PFSK-1 (cell line): ENCODE data around the gene ALMS1.

Experiments
- FOXP2 ChIP-seq: optimal IDR thresholded peaks from 2 replicates; pipeline ENCODE3; 2011; ENCODE audit warnings: borderline replicate concordance, control low read depth, inconsistent platforms; ENCODE audit not compliant: insufficient read depth; ENCODE audit errors: extremely low read length, extremely low read depth
- POLR2AphosphoS5 ChIP-seq: IDR thresholded peaks from 2 replicates; pipeline ENCODE4 v1.6.1; 2012; ENCODE audit warnings: low read depth, mild to moderate bottlenecking, control low read depth, low read length, moderate library complexity
- SIN3A ChIP-seq: IDR thresholded peaks from 2 replicates; pipeline ENCODE4 v1.6.1; 2012; ENCODE audit warnings: mild to moderate bottlenecking, low read length, moderate library complexity, borderline replicate concordance; ENCODE audit not compliant: insufficient read depth
- TAF1 ChIP-seq: IDR thresholded peaks from 2 replicates; pipeline ENCODE4 v1.6.1; 2012; ENCODE audit warnings: low read length, control low read depth, borderline replicate concordance; ENCODE audit not compliant: insufficient read depth
- TF ChIP-seq, protein P1 (sequence below), 2 experiments: IDR thresholded peaks; 2 replicates each; pipeline versions ENCODE4 v1.6.1 to v1.8.0; 2011 to 2012; ENCODE audit warnings: low read depth in 2 of 2, low read length in 2 of 2, control low read depth in 1 of 2, inconsistent platforms in 1 of 2, mild to moderate bottlenecking in 1 of 2, moderate library complexity in 1 of 2; ENCODE audit not compliant: insufficient read depth in 1 of 2

ALMS1 gene

DNA sequence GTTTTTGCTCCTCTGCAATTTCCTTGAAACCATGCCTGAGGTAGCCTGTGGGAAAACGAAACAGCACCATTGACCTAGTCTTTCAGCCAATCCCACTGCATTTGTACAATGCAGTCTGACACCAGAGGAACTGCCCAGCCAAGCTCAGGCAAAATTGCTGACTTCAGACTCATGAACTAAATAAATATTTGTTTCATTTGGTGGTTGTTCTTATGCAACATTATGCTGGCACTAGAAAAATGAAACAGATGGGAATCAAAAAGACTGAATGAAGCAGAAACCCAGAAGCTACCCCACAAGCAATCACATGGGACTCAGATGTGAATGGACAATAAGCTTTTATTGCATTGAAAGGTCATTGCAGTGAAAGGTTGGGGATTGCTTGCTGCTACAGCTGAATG, 254.9 kb downstream of the ALMS1 start:
- TF ChIP-seq FOXP2, result no peak
- TF ChIP-seq SIN3A, result no peak
- TF ChIP-seq TAF1, result no peak
- no peak for TF ChIP-seq POLR2AphosphoS5
- TF ChIP-seq, protein P1, sequence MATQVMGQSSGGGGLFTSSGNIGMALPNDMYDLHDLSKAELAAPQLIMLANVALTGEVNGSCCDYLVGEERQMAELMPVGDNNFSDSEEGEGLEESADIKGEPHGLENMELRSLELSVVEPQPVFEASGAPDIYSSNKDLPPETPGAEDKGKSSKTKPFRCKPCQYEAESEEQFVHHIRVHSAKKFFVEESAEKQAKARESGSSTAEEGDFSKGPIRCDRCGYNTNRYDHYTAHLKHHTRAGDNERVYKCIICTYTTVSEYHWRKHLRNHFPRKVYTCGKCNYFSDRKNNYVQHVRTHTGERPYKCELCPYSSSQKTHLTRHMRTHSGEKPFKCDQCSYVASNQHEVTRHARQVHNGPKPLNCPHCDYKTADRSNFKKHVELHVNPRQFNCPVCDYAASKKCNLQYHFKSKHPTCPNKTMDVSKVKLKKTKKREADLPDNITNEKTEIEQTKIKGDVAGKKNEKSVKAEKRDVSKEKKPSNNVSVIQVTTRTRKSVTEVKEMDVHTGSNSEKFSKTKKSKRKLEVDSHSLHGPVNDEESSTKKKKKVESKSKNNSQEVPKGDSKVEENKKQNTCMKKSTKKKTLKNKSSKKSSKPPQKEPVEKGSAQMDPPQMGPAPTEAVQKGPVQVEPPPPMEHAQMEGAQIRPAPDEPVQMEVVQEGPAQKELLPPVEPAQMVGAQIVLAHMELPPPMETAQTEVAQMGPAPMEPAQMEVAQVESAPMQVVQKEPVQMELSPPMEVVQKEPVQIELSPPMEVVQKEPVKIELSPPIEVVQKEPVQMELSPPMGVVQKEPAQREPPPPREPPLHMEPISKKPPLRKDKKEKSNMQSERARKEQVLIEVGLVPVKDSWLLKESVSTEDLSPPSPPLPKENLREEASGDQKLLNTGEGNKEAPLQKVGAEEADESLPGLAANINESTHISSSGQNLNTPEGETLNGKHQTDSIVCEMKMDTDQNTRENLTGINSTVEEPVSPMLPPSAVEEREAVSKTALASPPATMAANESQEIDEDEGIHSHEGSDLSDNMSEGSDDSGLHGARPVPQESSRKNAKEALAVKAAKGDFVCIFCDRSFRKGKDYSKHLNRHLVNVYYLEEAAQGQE (IDR thresholded peaks at IDR 0.05; ENCODE audit: insufficient read depth in 1 of 2, low read depth in 2 of 2, low read length in 2 of 2), result no peak

DNA sequence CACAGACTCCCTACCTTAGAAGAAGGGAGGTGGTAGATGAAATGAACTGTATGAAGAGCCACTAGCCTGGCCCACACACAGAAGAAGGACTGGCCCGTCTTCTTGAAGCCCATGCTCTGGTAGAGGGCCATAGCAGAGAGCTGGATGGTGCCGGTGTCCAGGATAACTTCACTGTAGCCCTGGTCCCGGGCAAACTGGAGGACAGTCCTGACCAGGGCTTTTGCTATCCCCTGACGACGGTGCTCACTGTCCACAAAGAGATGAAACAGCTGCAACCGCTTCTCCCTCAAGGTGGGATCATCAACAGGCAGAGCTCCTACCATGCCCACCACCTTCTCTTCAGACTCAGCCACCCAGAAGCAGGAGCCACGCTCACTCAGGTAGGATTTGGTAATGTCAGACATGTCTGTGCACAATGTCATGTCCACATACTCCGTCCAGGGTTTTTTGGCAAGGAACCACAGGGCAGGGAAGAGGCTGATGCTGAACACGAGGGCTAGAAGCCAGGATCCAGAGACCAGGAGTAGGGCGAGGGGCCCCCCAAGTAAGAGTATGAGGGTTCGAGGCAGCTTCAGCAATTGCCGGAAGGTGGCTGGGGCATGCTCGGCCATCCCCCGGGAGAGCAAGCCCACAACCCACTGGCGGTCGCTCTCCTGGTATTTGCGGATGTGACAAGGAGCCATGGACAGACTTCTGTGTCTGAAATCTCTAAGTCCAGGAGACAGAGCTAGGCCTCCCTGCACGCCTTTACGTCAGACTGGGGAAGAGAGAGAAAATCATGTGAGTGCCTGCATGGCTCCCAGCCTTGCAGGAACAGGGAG, 255.5 kb downstream of the ALMS1 start:
- no peak for TF ChIP-seq TAF1
- no peak for TF ChIP-seq FOXP2
- TF ChIP-seq SIN3A, result no peak
- TF ChIP-seq, protein P1 (IDR thresholded peaks at IDR 0.05; ENCODE audit: insufficient read depth in 1 of 2, low read depth in 2 of 2, low read length in 2 of 2), result no peak
- TF ChIP-seq POLR2AphosphoS5, result no peak

- TF ChIP-seq, protein P1 (IDR thresholded peaks at IDR 0.05; ENCODE audit: insufficient read depth in 1 of 2, low read depth in 2 of 2, low read length in 2 of 2), result no peak
Measured at GRCh38 chr2:73641767-73642062, 256.1 kb downstream of the ALMS1 start.

DNA sequence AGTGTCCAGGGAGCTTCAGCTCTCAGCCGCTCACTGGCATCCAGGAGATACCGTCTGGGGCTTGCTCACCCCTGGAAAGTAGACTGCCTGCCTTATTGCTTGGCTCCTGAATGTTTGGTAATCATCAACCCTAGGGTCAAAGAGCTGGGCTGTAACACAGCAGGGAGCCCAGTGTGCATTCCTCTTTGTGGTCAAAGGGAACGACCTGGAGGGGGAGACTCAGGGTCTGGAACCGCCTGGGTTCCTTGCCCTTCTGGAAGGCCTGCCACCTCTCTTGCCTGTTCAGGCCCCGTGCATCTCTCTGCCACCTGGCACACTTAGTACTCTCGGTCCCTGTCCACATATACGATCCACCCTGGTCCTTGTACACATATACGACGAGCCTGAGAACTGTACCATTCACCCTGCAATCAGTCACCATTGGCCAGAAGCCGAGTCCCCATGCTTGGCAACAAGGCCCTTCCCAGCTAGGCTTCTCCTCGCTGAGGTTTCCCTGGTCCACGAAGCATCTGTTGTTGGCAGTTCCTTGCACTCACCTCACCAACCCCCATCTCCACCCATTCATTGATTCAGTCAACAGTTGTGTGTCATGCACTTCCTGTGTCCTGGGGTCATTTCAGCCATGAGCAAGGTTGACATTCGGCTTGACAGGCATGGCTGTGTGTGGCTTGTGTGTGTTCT, 256.8 kb downstream of the ALMS1 start, which contains the start of gene NAT8:
Gene NAT8, minus strand, starts transcription at position 85 of the 681 bp plus-strand sequence. CDS start 794 bp downstream, outside the sequence.
- TF ChIP-seq, protein P1 (IDR thresholded peaks at IDR 0.05; ENCODE audit: insufficient read depth in 1 of 2, low read depth in 2 of 2, low read length in 2 of 2), result no peak
